Mesendoderm (in vitro differentiated cells): ENCODE results near the gene STX2.

Source experiments
- DNase-seq: peaks from one replicate; pipeline ENCODE4 v3.0.0; 2013
- H2AK5ac ChIP-seq: 2 replicates; pipeline ENCODE4 v1.6.1; 2013; ENCODE audit warnings: low read length, inconsistent platforms
- H2BK120ac ChIP-seq: 2 replicates; pipeline ENCODE4 v1.6.1; 2013; ENCODE audit warnings: low read depth, mild to moderate bottlenecking, low read length, moderate library complexity, mixed read lengths
- H2BK15ac ChIP-seq: replicated peaks from 2 replicates; pipeline ENCODE4 v1.6.1; 2013; ENCODE audit warnings: low read depth, mild to moderate bottlenecking, moderate library complexity
- H2BK5ac ChIP-seq: 2 replicates; pipeline ENCODE4 v1.6.1; 2013; ENCODE audit warnings: low read length, inconsistent platforms
- H3K18ac ChIP-seq: 2 replicates; pipeline ENCODE4 v1.6.1; 2013; ENCODE audit warnings: mild to moderate bottlenecking, low read length, mixed read lengths
- H3K23ac ChIP-seq: one replicate; pipeline ENCODE4 v1.6.1; 2013; ENCODE audit warnings: low read length
- H3K27ac ChIP-seq: 2 replicates; pipeline ENCODE4 v1.5.1; 2013; ENCODE audit warnings: low read depth, mild to moderate bottlenecking, inconsistent platforms, low read length, moderate library complexity
- H3K27me3 ChIP-seq: 2 replicates; pipeline ENCODE4 v1.6.1; 2013; ENCODE audit warnings: low read length, control low read depth, mild to moderate bottlenecking, inconsistent platforms; ENCODE audit not compliant: insufficient read depth, poor library complexity
- H3K36me3 ChIP-seq: 2 replicates; pipeline ENCODE4 v1.6.1; 2013; ENCODE audit warnings: low read length, inconsistent platforms; ENCODE audit not compliant: control insufficient read depth, insufficient read depth
- H3K4ac ChIP-seq: one replicate; pipeline ENCODE4 v1.6.1; 2013; ENCODE audit warnings: low read depth, mild to moderate bottlenecking, low read length, moderate library complexity
- H3K4me1 ChIP-seq: 2 replicates; pipeline ENCODE4 v1.6.1; 2013; ENCODE audit warnings: low read depth, low read length, inconsistent platforms; ENCODE audit not compliant: control insufficient read depth
- H3K4me2 ChIP-seq: 2 replicates; pipeline ENCODE4 v1.6.1; 2013; ENCODE audit warnings: low read length
- H3K4me3 ChIP-seq: 2 replicates; pipeline ENCODE4 v1.5.1; 2013; ENCODE audit warnings: mild to moderate bottlenecking, low read length
- H3K56ac ChIP-seq: one replicate; pipeline ENCODE4 v1.6.1; 2013; ENCODE audit warnings: low read length
- H3K79me1 ChIP-seq: 2 replicates; pipeline ENCODE4 v1.6.1; 2013; ENCODE audit warnings: low read length, inconsistent platforms
- H3K79me2 ChIP-seq: 2 replicates; pipeline ENCODE4 v1.6.1; 2013; ENCODE audit warnings: mild to moderate bottlenecking, low read length; ENCODE audit not compliant: control insufficient read depth, insufficient read depth
- H3K9ac ChIP-seq: 2 replicates; pipeline ENCODE4 v1.6.1; 2013; ENCODE audit warnings: low read length, inconsistent platforms
- H4K5ac ChIP-seq: one replicate; pipeline ENCODE4 v1.6.1; 2013; ENCODE audit warnings: low read length
- H4K8ac ChIP-seq: one replicate; pipeline ENCODE4 v1.6.1; 2013; ENCODE audit warnings: low read depth, mild to moderate bottlenecking, control low read depth, low read length, moderate library complexity
- WGBS: extraction: QIAGEN DNeasy Blood & Tissue Kit; methylation state at CpG from one replicate; pipeline ENCODE4 v1.1.7; 2013; ENCODE audit warnings: low lambda C conversion rate, missing lambda C conversion rate; ENCODE audit not compliant: insufficient coverage; ENCODE audit errors: extremely low coverage; 5-methylcytosine and 5-hydroxymethylcytosine counted together

Gene STX2

GRCh38 chr12:130879781-130880389, 40.8 kb upstream of the STX2 start:
- H4K5ac ChIP-seq = no peak overlapping the region
- H3K23ac ChIP-seq = no peak overlapping the region
- no peaks in the 10 kb centered on the region for H3K27me3 ChIP-seq
- H3K27ac ChIP-seq = no peak overlapping the region
- WGBS = no CpG with 5 or more reads among the region's 17 CpGs
- H4K8ac ChIP-seq = no peak overlapping the region
- DNase-seq = no peak
- no peak overlapping the region for H3K4ac ChIP-seq
- H3K9ac ChIP-seq = no peak overlapping the region
- H2BK15ac ChIP-seq = no peak overlapping the region
- H3K79me2 ChIP-seq = peaks cover under 1% of the 10 kb centered on the region
- no peak overlapping the region for H3K56ac ChIP-seq
- H2AK5ac ChIP-seq = no peak overlapping the region
- H3K4me3 ChIP-seq = no peak overlapping the region
- no peak overlapping the region for H2BK5ac ChIP-seq
- peaks cover 2% of the 10 kb centered on the region for H3K79me1 ChIP-seq
- H3K36me3 ChIP-seq = peaks cover 6% of the 10 kb centered on the region
- no peak overlapping the region for H2BK120ac ChIP-seq
- H3K4me1 ChIP-seq = no peaks in the 10 kb centered on the region
- no peak overlapping the region for H3K18ac ChIP-seq
- no peak overlapping the region for H3K4me2 ChIP-seq

GRCh38 chr12:130879212-130879686, 40.2 kb upstream of the STX2 start:
- Histone ChIP-seq H3K4me2 (no peak overlapping the region), H3K23ac (no peak overlapping the region), H4K8ac (no peak overlapping the region), H2BK15ac (no peak overlapping the region), H3K27me3 (no peaks in the 10 kb centered on the region), H4K5ac (no peak overlapping the region), H3K9ac (no peak overlapping the region), H3K4ac (no peak overlapping the region), H3K79me2 (peaks cover 6% of the 10 kb centered on the region), H2BK120ac (no peak overlapping the region), H3K4me1 (peaks cover 2% of the 10 kb centered on the region), H3K36me3 (peaks cover 7% of the 10 kb centered on the region), H2BK5ac (no peak overlapping the region), H3K79me1 (peaks cover 6% of the 10 kb centered on the region), H3K18ac (no peak overlapping the region), H3K56ac (no peak overlapping the region), H3K27ac (no peak overlapping the region), H2AK5ac (no peak overlapping the region), H3K4me3 (no peak overlapping the region)
- WGBS = no CpG with 5 or more reads among the region's 13 CpGs
- DNase-seq = no peak

DNA sequence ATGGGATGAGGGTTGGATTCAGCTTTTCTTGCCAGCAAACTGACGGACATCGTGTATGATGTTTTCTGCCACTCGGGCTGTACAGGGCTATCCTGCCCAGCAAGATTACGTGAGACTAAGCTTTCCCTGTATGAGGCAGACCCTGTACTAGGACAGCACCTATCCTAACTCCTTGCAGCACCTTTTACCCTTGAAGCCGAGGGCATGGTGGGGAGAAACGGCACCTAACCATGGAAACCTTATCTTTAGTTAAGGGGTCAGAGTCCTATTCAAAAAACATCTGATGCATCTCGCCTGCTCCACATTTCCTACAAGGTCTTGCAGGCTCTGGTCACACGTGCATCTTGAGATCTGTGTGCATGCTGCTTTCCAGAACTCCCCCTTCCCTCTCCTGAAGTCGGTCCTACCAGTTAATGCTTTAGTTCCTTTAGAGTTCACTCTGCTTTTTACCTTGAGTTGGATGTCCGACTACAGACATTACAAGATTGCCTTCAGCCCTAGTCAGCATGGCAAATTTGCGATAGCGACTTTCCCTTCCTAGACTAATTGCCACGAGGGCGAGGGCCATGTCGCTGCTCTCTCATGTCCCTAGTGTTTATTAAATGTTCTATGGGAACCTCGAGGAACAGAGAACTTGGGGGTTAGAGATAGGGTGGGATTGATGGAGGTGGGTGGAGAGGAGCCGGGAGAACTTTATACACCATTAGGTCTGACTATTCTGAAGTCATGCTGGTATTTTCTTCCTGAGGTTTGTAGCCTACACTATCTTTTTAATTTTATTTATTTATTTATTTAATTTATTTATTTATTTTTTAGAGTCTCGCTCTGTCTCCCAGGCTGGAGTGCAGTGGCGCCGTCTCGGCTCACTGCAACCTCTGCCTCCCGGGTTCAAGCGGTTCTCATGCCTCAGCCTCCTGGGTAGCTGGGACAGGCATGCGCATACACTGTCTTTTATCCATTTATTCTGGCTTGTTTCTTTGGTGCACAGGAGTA, 39.4 kb upstream of the STX2 start:
- no CpG with 5 or more reads among the region's 24 CpGs for WGBS
- Histone ChIP-seq H3K27me3 (no peaks in the 10 kb centered on the region), H2BK15ac (no peak overlapping the region), H3K18ac (no peak overlapping the region), H3K79me2 (peaks cover 14% of the 10 kb centered on the region), H2BK5ac (no peak overlapping the region), H4K8ac (no peak overlapping the region), H3K4ac (no peak overlapping the region), H4K5ac (no peak overlapping the region), H3K9ac (no peak overlapping the region), H2BK120ac (no peak overlapping the region), H2AK5ac (no peak overlapping the region), H3K36me3 (peaks cover 9% of the 10 kb centered on the region), H3K4me1 (peaks cover 2% of the 10 kb centered on the region), H3K4me2 (no peak overlapping the region), H3K56ac (no peak overlapping the region), H3K79me1 (peaks cover 6% of the 10 kb centered on the region), H3K4me3 (no peak overlapping the region), H3K23ac (no peak overlapping the region), H3K27ac (no peak overlapping the region)
- no peak for DNase-seq

DNA sequence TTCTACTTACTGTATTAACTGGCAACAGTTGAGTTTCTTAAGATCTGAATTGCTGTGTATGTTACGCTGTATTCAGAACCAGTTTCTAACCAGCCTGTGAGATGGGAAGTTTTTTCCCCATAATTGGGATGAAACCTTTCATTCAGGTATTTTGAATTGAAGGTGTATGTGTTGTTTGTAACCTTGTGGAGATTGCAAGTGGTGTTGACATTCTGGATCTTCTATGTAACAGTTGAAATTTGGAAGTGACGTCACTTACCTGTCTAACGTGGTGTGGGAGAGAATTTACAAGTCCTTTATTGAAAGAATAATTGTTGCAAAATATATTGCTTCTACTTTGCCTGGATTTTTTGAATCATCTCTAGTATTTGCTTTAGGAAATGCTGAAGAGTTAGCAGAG, 38.3 kb upstream of the STX2 start:
- Histone ChIP-seq H3K79me1 (peaks cover 6% of the 10 kb centered on the region), H3K18ac (no peak overlapping the region), H3K9ac (no peak overlapping the region), H2AK5ac (no peak overlapping the region), H3K4ac (no peak overlapping the region), H3K56ac (no peak overlapping the region), H4K8ac (no peak overlapping the region), H3K27ac (no peak overlapping the region), H2BK15ac (no peak overlapping the region), H3K4me3 (no peak overlapping the region), H3K79me2 (peaks cover 25% of the 10 kb centered on the region), H4K5ac (no peak overlapping the region), H2BK5ac (no peak overlapping the region), H3K36me3 (peaks cover 11% of the 10 kb centered on the region), H2BK120ac (no peak overlapping the region), H3K23ac (no peak overlapping the region), H3K4me1 (peaks cover 2% of the 10 kb centered on the region), H3K27me3 (no peaks in the 10 kb centered on the region), H3K4me2 (no peak overlapping the region)
- WGBS = no CpG with 5 or more reads among the region's 3 CpGs
- DNase-seq = no peak

- no peak for DNase-seq
- Histone ChIP-seq H4K5ac (no peak overlapping the region), H4K8ac (no peak overlapping the region), H2BK5ac (no peak overlapping the region), H3K23ac (no peak overlapping the region), H3K36me3 (peaks cover 11% of the 10 kb centered on the region), H3K56ac (no peak overlapping the region), H3K4ac (no peak overlapping the region), H3K4me2 (no peak overlapping the region), H3K4me1 (peaks cover 2% of the 10 kb centered on the region), H3K79me2 (peaks cover 27% of the 10 kb centered on the region), H3K18ac (no peak overlapping the region), H2BK120ac (no peak overlapping the region), H3K27ac (no peak overlapping the region), H3K4me3 (no peak overlapping the region), H2BK15ac (no peak overlapping the region), H3K27me3 (no peaks in the 10 kb centered on the region), H2AK5ac (no peak overlapping the region), H3K9ac (no peak overlapping the region), H3K79me1 (peaks cover 6% of the 10 kb centered on the region)
- WGBS = no CpG with 5 or more reads among the region's 3 CpGs
Observed at GRCh38 chr12:130876758-130877157, 37.7 kb upstream of the STX2 start.
